ENCODE results near the gene RNF130. TPM values are rescaled to one million over a fixed set of nuclear protein-coding genes. Genes with fewer than 3 reads are reported as not detected.

RNF130 gene
- total RNA-seq, 1 donor from 2014 or later = 29.8 TPM

DNA sequence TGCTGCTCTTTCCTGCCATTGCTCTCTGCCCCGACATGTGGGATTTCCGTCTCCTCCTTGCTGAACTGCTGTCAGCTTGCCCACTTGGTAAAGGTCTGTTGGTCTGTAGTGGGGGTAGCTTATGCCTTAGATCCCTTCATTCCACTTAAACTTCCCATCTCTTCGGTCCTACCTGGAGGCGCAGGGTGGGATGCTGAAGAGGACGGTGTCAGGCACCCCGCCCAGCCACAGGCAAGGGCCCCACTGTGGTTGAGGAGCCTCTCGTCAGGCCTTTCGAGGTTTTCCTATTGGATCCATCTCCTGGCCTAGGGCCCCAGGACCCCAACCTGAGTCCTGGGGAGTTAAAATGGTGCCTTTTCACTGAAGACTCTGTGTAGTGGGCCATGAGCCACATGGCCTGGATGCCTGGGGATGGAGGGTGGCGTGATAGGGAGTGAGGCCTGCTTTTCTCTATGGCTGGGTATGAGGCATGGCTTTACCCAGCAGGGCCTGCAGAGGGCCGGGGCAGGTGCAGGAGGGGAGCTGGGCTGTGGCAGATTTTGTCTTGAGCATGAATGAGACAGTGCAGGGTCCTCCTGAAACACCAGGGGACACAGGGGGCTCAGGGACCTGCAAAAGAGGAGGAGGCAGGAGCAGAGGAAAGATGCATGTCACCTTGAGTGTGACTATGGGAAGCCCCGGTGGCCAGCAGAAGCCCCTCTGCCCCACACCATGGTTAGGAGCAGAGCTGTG is 25.8 kb upstream of the RNF130 start:
- Histone ChIP-seq H3K4me1 (ENCODE audit: insufficient read depth, low read length) (no peaks in the 10 kb centered on the region), H3K27me3 (ENCODE audit: insufficient read depth, low read length) (no peaks in the 10 kb centered on the region), H3K9me3 (ENCODE audit: insufficient read depth, low read depth, low read length) (no peaks in the 10 kb centered on the region), H3K4me3 (ENCODE audit: insufficient read depth, low read depth, low read length) (no peak overlapping the region), H3K9ac (ENCODE audit: low read length) (no peak overlapping the region), H2AFZ (ENCODE audit: low read depth, low read length) (no peak overlapping the region), H3K36me3 (ENCODE audit: insufficient read depth, low read length) (no peaks in the 10 kb centered on the region), H3K27ac (ENCODE audit: low read depth, low read length) (no peak overlapping the region), H4K20me1 (ENCODE audit: insufficient read depth, low read length) (no peaks in the 10 kb centered on the region), H3K4me2 (ENCODE audit: low read length) (no peak overlapping the region), H3K79me2 (ENCODE audit: insufficient read depth, low read length) (no peaks in the 10 kb centered on the region)
- TF ChIP-seq EZH2 (IDR thresholded peaks at IDR 0.05; ENCODE audit: insufficient read depth, low read length) = no peak
- TF ChIP-seq, protein P1, sequence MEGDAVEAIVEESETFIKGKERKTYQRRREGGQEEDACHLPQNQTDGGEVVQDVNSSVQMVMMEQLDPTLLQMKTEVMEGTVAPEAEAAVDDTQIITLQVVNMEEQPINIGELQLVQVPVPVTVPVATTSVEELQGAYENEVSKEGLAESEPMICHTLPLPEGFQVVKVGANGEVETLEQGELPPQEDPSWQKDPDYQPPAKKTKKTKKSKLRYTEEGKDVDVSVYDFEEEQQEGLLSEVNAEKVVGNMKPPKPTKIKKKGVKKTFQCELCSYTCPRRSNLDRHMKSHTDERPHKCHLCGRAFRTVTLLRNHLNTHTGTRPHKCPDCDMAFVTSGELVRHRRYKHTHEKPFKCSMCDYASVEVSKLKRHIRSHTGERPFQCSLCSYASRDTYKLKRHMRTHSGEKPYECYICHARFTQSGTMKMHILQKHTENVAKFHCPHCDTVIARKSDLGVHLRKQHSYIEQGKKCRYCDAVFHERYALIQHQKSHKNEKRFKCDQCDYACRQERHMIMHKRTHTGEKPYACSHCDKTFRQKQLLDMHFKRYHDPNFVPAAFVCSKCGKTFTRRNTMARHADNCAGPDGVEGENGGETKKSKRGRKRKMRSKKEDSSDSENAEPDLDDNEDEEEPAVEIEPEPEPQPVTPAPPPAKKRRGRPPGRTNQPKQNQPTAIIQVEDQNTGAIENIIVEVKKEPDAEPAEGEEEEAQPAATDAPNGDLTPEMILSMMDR (IDR thresholded peaks at IDR 0.05; ENCODE audit: insufficient read depth, low read depth, low read length) = no peak
- peaks cover 5% of the 10 kb centered on the region for H3K27me3 Mint-ChIP-seq (ENCODE audit: low read depth, unreplicated experiment)
- DNase-seq (ENCODE audit: low read depth) = no peak
- no peak for FAIRE-seq
- peaks cover 5% of the 10 kb centered on the region for H3K36me3 Mint-ChIP-seq (ENCODE audit: low read depth, unreplicated experiment)
- H3K4me3 Mint-ChIP-seq (ENCODE audit: unreplicated experiment) = no peak overlapping the region
- H3K9me3 Mint-ChIP-seq (ENCODE audit: unreplicated experiment) = peaks cover 6% of the 10 kb centered on the region
- H3K27ac Mint-ChIP-seq (ENCODE audit: unreplicated experiment) = no peak overlapping the region
- H3K4me1 Mint-ChIP-seq (ENCODE audit: low read depth, unreplicated experiment) = peaks cover 7% of the 10 kb centered on the region

DNA sequence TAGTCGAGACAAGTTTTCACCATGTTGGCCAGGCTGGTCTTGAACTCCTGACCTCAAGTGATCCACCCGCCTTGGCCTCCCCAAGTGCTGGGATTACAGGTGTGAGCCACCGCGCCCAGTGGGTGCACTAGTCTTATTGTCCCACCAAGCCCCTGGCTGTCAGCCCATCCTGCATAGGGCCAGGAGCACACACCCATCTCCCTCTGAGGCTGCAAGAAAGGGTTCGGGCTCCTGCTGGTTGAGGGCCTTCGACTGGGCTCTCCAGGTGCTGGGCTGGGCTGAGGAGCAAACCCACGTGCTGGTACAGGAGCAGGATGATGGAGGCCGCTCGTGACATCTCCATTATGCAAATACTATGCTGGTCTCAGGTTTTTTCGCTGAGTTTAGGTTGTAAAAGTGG is 25.1 kb upstream of the RNF130 start:
- FAIRE-seq = no peak
- Histone ChIP-seq H3K4me3 (ENCODE audit: insufficient read depth, low read depth, low read length) (no peak overlapping the region), H3K4me1 (ENCODE audit: insufficient read depth, low read length) (no peaks in the 10 kb centered on the region), H3K9ac (ENCODE audit: low read length) (no peak overlapping the region), H3K4me2 (ENCODE audit: low read length) (no peak overlapping the region), H3K27ac (ENCODE audit: low read depth, low read length) (no peak overlapping the region), H3K36me3 (ENCODE audit: insufficient read depth, low read length) (no peaks in the 10 kb centered on the region), H2AFZ (ENCODE audit: low read depth, low read length) (no peak overlapping the region), H3K79me2 (ENCODE audit: insufficient read depth, low read length) (no peaks in the 10 kb centered on the region), H3K9me3 (ENCODE audit: insufficient read depth, low read depth, low read length) (no peaks in the 10 kb centered on the region), H4K20me1 (ENCODE audit: insufficient read depth, low read length) (no peaks in the 10 kb centered on the region), H3K27me3 (ENCODE audit: insufficient read depth, low read length) (no peaks in the 10 kb centered on the region)
- Mint-ChIP-seq H3K4me3 (ENCODE audit: unreplicated experiment) (no peak overlapping the region), H3K4me1 (ENCODE audit: low read depth, unreplicated experiment) (peaks cover 7% of the 10 kb centered on the region), H3K36me3 (ENCODE audit: low read depth, unreplicated experiment) (peaks cover 5% of the 10 kb centered on the region), H3K9me3 (ENCODE audit: unreplicated experiment) (peaks cover 6% of the 10 kb centered on the region), H3K27me3 (ENCODE audit: low read depth, unreplicated experiment) (peaks cover 5% of the 10 kb centered on the region), H3K27ac (ENCODE audit: unreplicated experiment) (no peak overlapping the region)
- no peak for DNase-seq (ENCODE audit: low read depth)
- no peak for TF ChIP-seq EZH2 (IDR thresholded peaks at IDR 0.05; ENCODE audit: insufficient read depth, low read length)
- TF ChIP-seq, protein P1 (IDR thresholded peaks at IDR 0.05; ENCODE audit: insufficient read depth, low read depth, low read length) = no peak

DNA sequence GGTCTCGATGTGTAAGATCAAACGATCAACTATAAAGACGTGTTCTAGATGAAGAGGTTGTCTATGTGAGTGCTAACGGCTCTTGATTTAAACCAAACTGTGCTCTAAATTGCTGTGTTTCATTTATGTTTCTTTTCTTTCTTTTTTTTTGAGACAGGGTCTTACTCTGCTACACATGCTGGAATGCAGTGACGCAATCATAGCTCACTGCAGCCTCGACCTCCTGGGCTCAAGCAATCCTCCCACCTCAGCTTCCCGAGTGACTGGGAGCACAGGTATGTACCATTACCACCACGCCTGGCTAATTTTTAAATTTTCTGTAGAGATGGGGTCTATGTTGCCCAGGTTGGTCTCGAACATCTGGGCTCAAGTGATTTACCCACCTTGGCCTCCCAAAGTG is 24.0 kb upstream of the RNF130 start:
- Histone ChIP-seq H3K27me3 (ENCODE audit: insufficient read depth, low read length) (no peaks in the 10 kb centered on the region), H3K79me2 (ENCODE audit: insufficient read depth, low read length) (no peaks in the 10 kb centered on the region), H3K4me1 (ENCODE audit: insufficient read depth, low read length) (no peaks in the 10 kb centered on the region), H4K20me1 (ENCODE audit: insufficient read depth, low read length) (no peaks in the 10 kb centered on the region), H3K27ac (ENCODE audit: low read depth, low read length) (no peak overlapping the region), H3K9me3 (ENCODE audit: insufficient read depth, low read depth, low read length) (no peaks in the 10 kb centered on the region), H3K4me3 (ENCODE audit: insufficient read depth, low read depth, low read length) (no peak overlapping the region), H3K9ac (ENCODE audit: low read length) (no peak overlapping the region), H2AFZ (ENCODE audit: low read depth, low read length) (no peak overlapping the region), H3K4me2 (ENCODE audit: low read length) (no peak overlapping the region), H3K36me3 (ENCODE audit: insufficient read depth, low read length) (no peaks in the 10 kb centered on the region)
- FAIRE-seq (no peak), DNase-seq (ENCODE audit: low read depth) (no peak)
- peaks cover 3% of the 10 kb centered on the region for H3K27me3 Mint-ChIP-seq (ENCODE audit: low read depth, unreplicated experiment)
- TF ChIP-seq, protein P1 (IDR thresholded peaks at IDR 0.05; ENCODE audit: insufficient read depth, low read depth, low read length) = no peak
- no peak for TF ChIP-seq EZH2 (IDR thresholded peaks at IDR 0.05; ENCODE audit: insufficient read depth, low read length)
- H3K4me3 Mint-ChIP-seq (ENCODE audit: unreplicated experiment) = no peak overlapping the region
- peaks cover 2% of the 10 kb centered on the region for H3K36me3 Mint-ChIP-seq (ENCODE audit: low read depth, unreplicated experiment)
- peaks cover 6% of the 10 kb centered on the region for H3K9me3 Mint-ChIP-seq (ENCODE audit: unreplicated experiment)
- no peak overlapping the region for H3K27ac Mint-ChIP-seq (ENCODE audit: unreplicated experiment)
- H3K4me1 Mint-ChIP-seq (ENCODE audit: low read depth, unreplicated experiment) = peaks cover 7% of the 10 kb centered on the region

Measured in astrocyte (in vitro differentiated cells and primary cell).